HEK293T (cell line): Measurements from ENCODE around the gene TSNAX.

Source experiments
- BHLHE40 ChIP-seq: fragments of 450-650 bp; IDR thresholded peaks from 2 replicates; pipeline ENCODE4 v1.6.1; 2016; ENCODE audit warnings: mild to moderate bottlenecking, moderate library complexity, borderline replicate concordance
- FOXM1 ChIP-seq: fragments of 450-650 bp; IDR thresholded peaks from 2 replicates; pipeline ENCODE4 v1.6.1; 2017; ENCODE audit warnings: mild to moderate bottlenecking, borderline replicate concordance

- TF ChIP-seq FOXM1 (no peak), BHLHE40 (no peak)
Measured at GRCh38 chr1:231564373-231564772, 35.9 kb downstream of the TSNAX start.
